Activated T-cell treated with anti-CD3 and anti-CD28 coated beads, Interleukin-2, amount 50 U/mL, for 24 hours (primary cell): ENCODE measurements around the gene CYP27B1.

ENCODE experiments used
- DNase-seq: peaks from one replicate; pipeline ENCODE4 v3.0.0-alpha.2; 2020
- H3K27ac Mint-ChIP-seq: 2 replicates; pipeline ENCODE4 v1.8.0; 2020; ENCODE audit warnings: mild to moderate bottlenecking, mixed read lengths
- H3K27me3 Mint-ChIP-seq: 2 replicates; pipeline ENCODE4 v1.8.0; 2020; ENCODE audit warnings: mixed read lengths
- H3K36me3 Mint-ChIP-seq: 2 replicates; pipeline ENCODE4 v1.8.0; 2020; ENCODE audit warnings: low read depth, mixed read lengths
- H3K4me1 Mint-ChIP-seq: 2 replicates; pipeline ENCODE4 v1.8.0; 2020; ENCODE audit warnings: low read depth, mixed read lengths
- H3K4me3 Mint-ChIP-seq: 2 replicates; pipeline ENCODE4 v1.8.0; 2020; ENCODE audit warnings: mild to moderate bottlenecking, moderate library complexity, mixed read lengths
- H3K9me3 Mint-ChIP-seq: 2 replicates; pipeline ENCODE4 v1.8.0; 2020; ENCODE audit warnings: mixed read lengths

CYP27B1 gene

GRCh38 chr12:57766464-57767304 lies at the start of gene CYP27B1:
Gene CYP27B1 (minus strand): TSS chr12:57767078. CDS start chr12:57767041, 37 bp downstream.
- peak; percentile 48 for DNase-seq
- peak within 1 kb of the TSS; percentile 91 for H3K4me3 Mint-ChIP-seq
- peaks cover 79% of the 10 kb centered on the region for H3K36me3 Mint-ChIP-seq
- H3K4me1 Mint-ChIP-seq: peaks cover 57% of the 10 kb centered on the region
- H3K9me3 Mint-ChIP-seq: no peaks in the 10 kb centered on the region
- H3K27ac Mint-ChIP-seq: peak within 1 kb of the TSS; percentile 67
- H3K27me3 Mint-ChIP-seq: peaks cover 13% of the 10 kb centered on the region

GRCh38 chr12:57816001-57816854 lies 49.4 kb upstream of the CYP27B1 start:
- Mint-ChIP-seq H3K4me1 (no peaks in the 10 kb centered on the region), H3K4me3 (no peak overlapping the region), H3K9me3 (no peaks in the 10 kb centered on the region), H3K27me3 (no peaks in the 10 kb centered on the region), H3K27ac (no peak overlapping the region), H3K36me3 (peaks cover 28% of the 10 kb centered on the region)
- DNase-seq: no peak

GRCh38 chr12:57815177-57816000 lies 48.5 kb upstream of the CYP27B1 start:
- Mint-ChIP-seq H3K9me3 (no peaks in the 10 kb centered on the region), H3K36me3 (peaks cover 29% of the 10 kb centered on the region), H3K4me1 (no peaks in the 10 kb centered on the region), H3K27ac (no peak overlapping the region), H3K4me3 (no peak overlapping the region), H3K27me3 (no peaks in the 10 kb centered on the region)
- DNase-seq: no peak

- Mint-ChIP-seq H3K4me3 (no peak overlapping the region), H3K9me3 (no peaks in the 10 kb centered on the region), H3K27me3 (no peaks in the 10 kb centered on the region), H3K27ac (no peak overlapping the region), H3K4me1 (no peaks in the 10 kb centered on the region), H3K36me3 (peaks cover 28% of the 10 kb centered on the region)
- no peak for DNase-seq
Measured at GRCh38 chr12:57813971-57814772, 47.3 kb upstream of the CYP27B1 start.

- H3K36me3 Mint-ChIP-seq: peaks cover 31% of the 10 kb centered on the region
Measured at GRCh38 chr12:57813111-57813970, 46.5 kb upstream of the CYP27B1 start.

GRCh38 chr12:57811028-57811755 lies 44.3 kb upstream of the CYP27B1 start:
- DNase-seq: no peak
- H3K9me3 Mint-ChIP-seq: no peaks in the 10 kb centered on the region
- H3K4me1 Mint-ChIP-seq: no peaks in the 10 kb centered on the region
- no peak overlapping the region for H3K4me3 Mint-ChIP-seq
- no peaks in the 10 kb centered on the region for H3K27me3 Mint-ChIP-seq
- H3K27ac Mint-ChIP-seq: no peak overlapping the region
- H3K36me3 Mint-ChIP-seq: peaks cover 51% of the 10 kb centered on the region

More at GRCh38 chr12:57813111-57813970, 46.5 kb upstream of the CYP27B1 start:
- Mint-ChIP-seq H3K27me3 (no peaks in the 10 kb centered on the region), H3K27ac (no peak overlapping the region), H3K4me1 (no peaks in the 10 kb centered on the region), H3K4me3 (no peak overlapping the region), H3K9me3 (no peaks in the 10 kb centered on the region)
- DNase-seq: no peak

GRCh38 chr12:57810450-57810849 lies 43.6 kb upstream of the CYP27B1 start:
- Mint-ChIP-seq H3K36me3 (peaks cover 53% of the 10 kb centered on the region), H3K9me3 (no peaks in the 10 kb centered on the region), H3K4me1 (no peaks in the 10 kb centered on the region), H3K27ac (no peak overlapping the region), H3K4me3 (no peak overlapping the region), H3K27me3 (no peaks in the 10 kb centered on the region)
- DNase-seq: no peak

GRCh38 chr12:57809425-57809824 lies 42.5 kb upstream of the CYP27B1 start:
- H3K9me3 Mint-ChIP-seq: no peaks in the 10 kb centered on the region
- H3K27me3 Mint-ChIP-seq: no peaks in the 10 kb centered on the region
- H3K27ac Mint-ChIP-seq: no peak overlapping the region
- H3K4me3 Mint-ChIP-seq: no peak overlapping the region
- H3K4me1 Mint-ChIP-seq: no peaks in the 10 kb centered on the region
- no peak for DNase-seq
- peaks cover 59% of the 10 kb centered on the region for H3K36me3 Mint-ChIP-seq

GRCh38 chr12:57808351-57808750 lies 41.5 kb upstream of the CYP27B1 start:
- Mint-ChIP-seq H3K9me3 (no peaks in the 10 kb centered on the region), H3K27ac (no peak overlapping the region), H3K4me1 (no peaks in the 10 kb centered on the region), H3K27me3 (no peaks in the 10 kb centered on the region), H3K4me3 (no peak overlapping the region), H3K36me3 (peaks cover 64% of the 10 kb centered on the region)
- no peak for DNase-seq

- no peak for DNase-seq
- no peak overlapping the region for H3K4me3 Mint-ChIP-seq
- H3K27ac Mint-ChIP-seq: no peak overlapping the region
- peaks cover 3% of the 10 kb centered on the region for H3K4me1 Mint-ChIP-seq
- no peaks in the 10 kb centered on the region for H3K27me3 Mint-ChIP-seq
- no peaks in the 10 kb centered on the region for H3K9me3 Mint-ChIP-seq
- peaks cover 69% of the 10 kb centered on the region for H3K36me3 Mint-ChIP-seq
Measured at GRCh38 chr12:57807285-57807684, 40.4 kb upstream of the CYP27B1 start.

- no peak overlapping the region for H3K4me3 Mint-ChIP-seq
- H3K9me3 Mint-ChIP-seq: no peaks in the 10 kb centered on the region
- peaks cover 4% of the 10 kb centered on the region for H3K4me1 Mint-ChIP-seq
- H3K27me3 Mint-ChIP-seq: no peaks in the 10 kb centered on the region
- no peak overlapping the region for H3K27ac Mint-ChIP-seq
- DNase-seq: no peak
- H3K36me3 Mint-ChIP-seq: peaks cover 73% of the 10 kb centered on the region
Measured at GRCh38 chr12:57806677-57807076, 39.8 kb upstream of the CYP27B1 start.

- H3K27ac Mint-ChIP-seq: no peak overlapping the region
- H3K4me3 Mint-ChIP-seq: no peak overlapping the region
- H3K36me3 Mint-ChIP-seq: peaks cover 74% of the 10 kb centered on the region
- H3K9me3 Mint-ChIP-seq: no peaks in the 10 kb centered on the region
- H3K4me1 Mint-ChIP-seq: peaks cover 4% of the 10 kb centered on the region
- H3K27me3 Mint-ChIP-seq: no peaks in the 10 kb centered on the region
- peak; percentile 44 for DNase-seq
Measured at GRCh38 chr12:57803319-57803893, 36.5 kb upstream of the CYP27B1 start.
